Measurements from ENCODE around the gene ZSCAN1. TPM values are rescaled to one million over a fixed set of nuclear protein-coding genes. Genes with fewer than 3 reads are reported as not detected.

Gene ZSCAN1
- total RNA-seq, 1 donor from 2014 or later = 3.5 TPM

DNA sequence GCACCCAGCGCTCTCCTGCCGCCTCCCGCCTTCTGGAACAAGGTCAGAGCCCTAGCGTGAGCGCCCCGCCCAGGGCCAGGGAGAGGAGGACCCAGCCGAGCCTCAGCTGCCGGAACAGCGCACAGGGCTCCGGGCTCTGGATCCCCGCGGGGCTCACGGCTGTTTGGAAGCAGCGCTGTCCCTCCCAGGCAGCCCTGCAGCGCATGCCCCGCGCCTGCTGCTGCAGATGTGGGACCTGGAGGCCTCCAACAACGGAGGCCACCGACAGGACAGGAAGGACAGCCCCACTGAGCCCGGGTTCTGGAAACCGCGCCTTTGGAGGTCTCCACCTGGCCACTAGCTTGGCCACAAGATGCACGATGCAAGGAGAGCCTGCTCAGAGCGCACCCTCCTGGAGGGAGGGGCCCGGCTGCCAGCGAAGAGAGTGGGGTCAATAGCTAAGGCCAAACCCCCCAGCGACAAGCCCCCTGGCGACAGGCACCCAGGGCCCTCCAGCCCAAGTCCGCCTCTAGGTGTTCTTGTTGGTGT lies 51.6 kb downstream of the ZSCAN1 start:
- Mint-ChIP-seq H3K36me3 (peaks cover 70% of the 10 kb centered on the region), H3K4me3 (no peak overlapping the region), H3K4me1 (no peaks in the 10 kb centered on the region), H3K27ac (no peak overlapping the region), H3K9me3 (peaks cover 39% of the 10 kb centered on the region), H3K27me3 (ENCODE audit: low read depth) (no peaks in the 10 kb centered on the region)
- TF ChIP-seq CTCF (IDR thresholded peaks at IDR 0.05; ENCODE audit: unreplicated experiment) = no peak
- no peak for DNase-seq (ENCODE audit: low spot score in 2 of 2, unreplicated experiment in 2 of 2)

DNA sequence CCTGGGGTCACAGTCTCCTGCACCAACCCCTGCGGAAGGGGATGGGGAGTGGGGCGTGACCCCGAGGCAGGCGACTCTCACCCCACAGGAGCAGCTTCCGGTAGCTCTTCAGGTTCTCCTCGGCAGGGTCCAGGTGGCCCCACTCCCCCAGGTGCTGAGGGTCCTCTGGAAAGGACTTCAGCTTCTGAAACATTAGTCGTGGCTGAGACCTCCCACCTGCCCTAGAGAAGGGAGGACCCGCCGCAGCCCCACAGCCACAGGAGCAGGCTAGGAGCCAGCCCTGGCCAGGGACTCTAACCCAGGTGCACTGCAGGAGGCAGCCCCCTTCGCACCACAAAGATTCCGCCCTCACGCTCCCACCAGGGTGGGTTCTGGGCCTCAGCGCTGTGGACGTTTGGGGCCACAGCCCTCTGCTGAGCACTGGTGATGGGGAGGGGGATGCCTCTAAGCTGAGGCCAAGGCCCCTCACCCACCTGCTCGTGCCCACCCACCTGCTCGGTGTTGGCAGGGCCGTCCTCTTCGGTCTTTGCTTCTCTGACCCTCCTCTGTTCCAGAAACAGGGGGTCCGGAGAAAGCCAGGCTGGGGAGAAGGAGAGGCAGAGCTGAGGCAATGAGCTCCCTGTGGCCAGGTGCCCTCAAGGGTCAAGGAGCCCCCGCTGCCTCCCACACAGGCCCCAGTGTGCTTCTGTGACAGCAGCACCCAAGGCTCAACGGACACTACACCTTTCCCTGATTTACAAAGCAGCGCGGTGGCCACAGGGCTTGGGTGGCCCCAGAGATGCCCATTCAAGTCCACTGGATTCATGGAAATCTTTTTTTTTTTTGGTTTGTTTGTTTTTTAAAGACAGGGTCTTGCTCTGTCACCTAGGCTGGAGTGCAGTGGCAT lies 53.2 kb downstream of the ZSCAN1 start:
- no peak for DNase-seq (ENCODE audit: low spot score in 2 of 2, unreplicated experiment in 2 of 2)
- Mint-ChIP-seq H3K36me3 (peaks cover 67% of the 10 kb centered on the region), H3K4me3 (no peak overlapping the region), H3K9me3 (peaks cover 30% of the 10 kb centered on the region), H3K27me3 (ENCODE audit: low read depth) (no peaks in the 10 kb centered on the region), H3K4me1 (no peaks in the 10 kb centered on the region), H3K27ac (no peak overlapping the region)
- TF ChIP-seq CTCF (IDR thresholded peaks at IDR 0.05; ENCODE audit: unreplicated experiment) = no peak

DNA sequence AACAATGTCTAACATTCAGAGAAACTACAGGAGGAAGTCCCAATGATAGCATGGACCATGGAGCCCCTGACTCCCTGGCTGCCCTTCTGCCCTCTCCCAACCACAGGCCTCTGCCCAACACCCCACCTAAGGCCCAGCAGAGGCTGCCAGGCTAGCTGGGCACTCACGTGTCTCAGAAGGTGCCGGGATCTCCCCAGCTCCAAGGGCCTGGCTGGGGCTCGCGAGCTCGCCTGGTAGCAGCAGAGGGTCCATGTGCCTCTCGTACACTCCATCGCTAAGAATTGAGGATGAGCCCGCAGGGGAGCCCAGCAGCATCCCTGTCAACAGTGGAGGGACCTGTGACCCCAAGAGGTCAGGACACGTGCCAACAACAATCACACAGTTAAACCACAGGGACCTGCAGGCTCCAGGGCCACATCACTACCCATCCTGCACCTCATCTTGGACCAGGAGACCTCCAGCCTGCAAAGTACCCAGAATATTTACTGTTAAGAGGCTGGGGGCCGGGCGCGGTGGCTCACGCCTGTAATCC lies 54.8 kb downstream of the ZSCAN1 start:
- Mint-ChIP-seq H3K4me1 (no peaks in the 10 kb centered on the region), H3K4me3 (no peak overlapping the region), H3K27ac (no peak overlapping the region), H3K9me3 (peaks cover 29% of the 10 kb centered on the region), H3K36me3 (peaks cover 66% of the 10 kb centered on the region), H3K27me3 (ENCODE audit: low read depth) (no peaks in the 10 kb centered on the region)
- TF ChIP-seq CTCF (IDR thresholded peaks at IDR 0.05; ENCODE audit: unreplicated experiment) = no peak
- no peak for DNase-seq (ENCODE audit: low spot score in 2 of 2, unreplicated experiment in 2 of 2)

DNA sequence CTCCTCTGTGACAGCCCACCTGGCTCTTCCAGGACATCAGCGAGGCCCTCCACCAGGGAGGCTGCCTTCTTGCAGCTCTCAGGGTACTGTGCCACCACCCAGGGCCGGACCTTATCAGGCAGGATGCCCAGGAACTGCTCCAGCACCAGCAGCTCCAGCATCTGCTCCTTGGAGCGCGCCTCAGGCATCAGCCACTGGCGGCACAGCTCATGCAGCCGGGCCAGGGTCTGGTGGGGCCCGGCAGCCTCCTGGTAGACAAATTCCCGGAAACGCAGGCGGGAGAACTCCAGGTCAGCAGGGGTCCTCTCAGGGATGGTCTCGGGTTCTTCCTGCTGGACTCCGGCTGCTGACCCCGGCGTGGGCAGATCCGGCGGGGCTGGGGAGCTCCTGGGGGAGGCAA lies 56.0 kb downstream of the ZSCAN1 start:
- DNase-seq (ENCODE audit: low spot score in 2 of 2, unreplicated experiment in 2 of 2) = no peak
- Mint-ChIP-seq H3K9me3 (peaks cover 23% of the 10 kb centered on the region), H3K4me1 (no peaks in the 10 kb centered on the region), H3K36me3 (peaks cover 62% of the 10 kb centered on the region), H3K27me3 (ENCODE audit: low read depth) (no peaks in the 10 kb centered on the region), H3K4me3 (no peak overlapping the region), H3K27ac (no peak overlapping the region)
- TF ChIP-seq CTCF (IDR thresholded peaks at IDR 0.05; ENCODE audit: unreplicated experiment) = no peak

DNA sequence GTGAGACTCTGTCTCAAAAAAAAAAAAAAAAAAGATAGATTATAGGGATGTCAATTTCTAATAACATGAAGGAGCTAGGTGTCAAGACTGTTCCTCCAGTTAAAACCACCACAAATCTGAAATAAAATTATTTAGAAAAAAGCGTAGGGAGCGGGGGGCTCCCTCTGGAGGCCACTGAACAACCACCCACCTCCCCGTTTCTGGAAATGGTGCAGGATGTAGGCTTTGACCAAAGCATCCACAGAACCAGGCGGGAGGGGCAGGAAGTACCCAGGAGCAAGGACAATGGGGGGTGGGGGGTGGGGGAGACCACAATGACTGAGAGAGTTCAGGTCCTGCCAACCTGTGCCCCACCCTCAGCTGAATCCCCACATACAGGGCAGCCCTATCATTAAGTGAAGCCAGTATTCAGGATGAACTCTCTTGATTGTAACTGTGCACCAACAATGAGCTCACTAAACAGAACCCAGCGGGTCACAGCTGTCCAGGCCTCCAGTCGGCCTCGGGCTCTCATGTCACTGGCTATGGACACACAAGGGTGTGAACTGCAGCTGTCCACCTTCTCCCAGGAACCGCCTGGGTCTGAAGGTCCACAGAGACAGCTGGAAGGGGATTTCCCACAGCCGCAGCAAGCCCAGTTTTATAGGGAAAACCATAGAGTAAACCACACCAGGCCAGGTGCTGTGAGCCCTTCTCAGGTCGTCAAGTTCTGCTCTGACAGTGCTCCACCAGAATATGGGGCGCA lies 57.6 kb downstream of the ZSCAN1 start:
- H3K36me3 Mint-ChIP-seq = peaks cover 56% of the 10 kb centered on the region
- H3K4me1 Mint-ChIP-seq = no peaks in the 10 kb centered on the region
- H3K27me3 Mint-ChIP-seq (ENCODE audit: low read depth) = no peaks in the 10 kb centered on the region
- no peak for DNase-seq (ENCODE audit: low spot score in 2 of 2, unreplicated experiment in 2 of 2)
- no peak for TF ChIP-seq CTCF (IDR thresholded peaks at IDR 0.05; ENCODE audit: unreplicated experiment)
- H3K27ac Mint-ChIP-seq = no peak overlapping the region
- peaks cover 28% of the 10 kb centered on the region for H3K9me3 Mint-ChIP-seq
- H3K4me3 Mint-ChIP-seq = no peak overlapping the region

All from mesothelial cell of epicardium (in vitro differentiated cells).